Measurements from ENCODE around the gene DEFB112. TPM values are rescaled to one million over a fixed set of nuclear protein-coding genes. Genes with fewer than 3 reads are reported as not detected.

DEFB112 gene
- total RNA-seq, 1 experiment from 2014 or later = not detected

DNA sequence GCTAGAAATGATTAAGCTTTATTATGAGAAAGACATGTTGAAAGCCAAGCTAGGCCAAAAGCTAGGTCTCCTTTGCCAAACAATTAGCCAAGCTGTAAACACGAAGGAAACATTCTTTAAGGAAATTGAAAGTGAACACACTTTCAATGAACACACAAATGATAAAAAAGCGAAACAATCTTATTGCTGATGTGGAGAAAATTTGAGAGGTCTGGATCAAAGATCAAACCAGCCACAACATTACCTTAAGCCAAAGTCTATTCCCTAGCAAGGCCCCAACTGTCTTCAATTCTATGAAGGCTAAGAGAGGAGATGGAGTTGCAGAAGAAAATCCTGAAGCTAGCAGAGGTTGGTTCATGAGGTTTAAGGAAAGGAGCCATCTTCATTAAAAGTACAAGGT, 40.2 kb upstream of the DEFB112 start:
- CTCF ChIA-PET = no interaction called here
- H3K36me3 ChIP-seq (ENCODE audit: control insufficient read depth, insufficient read depth, low read length) = no peaks in the 10 kb centered on the region
- in situ Hi-C loops (cut with HindIII; ENCODE audit: low pct_unique_long_range_greater_than_20kb, low sequenced_read_pairs) = no loop called here
- H3K4me1 ChIP-seq (ENCODE audit: control insufficient read depth, insufficient read depth, low read length) = no peaks in the 10 kb centered on the region
- intact Hi-C loops (cut with micrococcal nuclease; ENCODE audit: unreplicated experiment) = no loop called here
- no peak for TF ChIP-seq SIN3A (IDR thresholded peaks at IDR 0.05; ENCODE audit: borderline replicate concordance, insufficient read depth, low read depth, low read length)
- TF ChIP-seq, protein P1, sequence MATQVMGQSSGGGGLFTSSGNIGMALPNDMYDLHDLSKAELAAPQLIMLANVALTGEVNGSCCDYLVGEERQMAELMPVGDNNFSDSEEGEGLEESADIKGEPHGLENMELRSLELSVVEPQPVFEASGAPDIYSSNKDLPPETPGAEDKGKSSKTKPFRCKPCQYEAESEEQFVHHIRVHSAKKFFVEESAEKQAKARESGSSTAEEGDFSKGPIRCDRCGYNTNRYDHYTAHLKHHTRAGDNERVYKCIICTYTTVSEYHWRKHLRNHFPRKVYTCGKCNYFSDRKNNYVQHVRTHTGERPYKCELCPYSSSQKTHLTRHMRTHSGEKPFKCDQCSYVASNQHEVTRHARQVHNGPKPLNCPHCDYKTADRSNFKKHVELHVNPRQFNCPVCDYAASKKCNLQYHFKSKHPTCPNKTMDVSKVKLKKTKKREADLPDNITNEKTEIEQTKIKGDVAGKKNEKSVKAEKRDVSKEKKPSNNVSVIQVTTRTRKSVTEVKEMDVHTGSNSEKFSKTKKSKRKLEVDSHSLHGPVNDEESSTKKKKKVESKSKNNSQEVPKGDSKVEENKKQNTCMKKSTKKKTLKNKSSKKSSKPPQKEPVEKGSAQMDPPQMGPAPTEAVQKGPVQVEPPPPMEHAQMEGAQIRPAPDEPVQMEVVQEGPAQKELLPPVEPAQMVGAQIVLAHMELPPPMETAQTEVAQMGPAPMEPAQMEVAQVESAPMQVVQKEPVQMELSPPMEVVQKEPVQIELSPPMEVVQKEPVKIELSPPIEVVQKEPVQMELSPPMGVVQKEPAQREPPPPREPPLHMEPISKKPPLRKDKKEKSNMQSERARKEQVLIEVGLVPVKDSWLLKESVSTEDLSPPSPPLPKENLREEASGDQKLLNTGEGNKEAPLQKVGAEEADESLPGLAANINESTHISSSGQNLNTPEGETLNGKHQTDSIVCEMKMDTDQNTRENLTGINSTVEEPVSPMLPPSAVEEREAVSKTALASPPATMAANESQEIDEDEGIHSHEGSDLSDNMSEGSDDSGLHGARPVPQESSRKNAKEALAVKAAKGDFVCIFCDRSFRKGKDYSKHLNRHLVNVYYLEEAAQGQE (IDR thresholded peaks at IDR 0.05; ENCODE audit: insufficient read depth in 1 of 2, low read depth in 2 of 2, low read length in 1 of 2) = no peak
- no peak overlapping the region for H3K4me3 ChIP-seq (ENCODE audit: low read depth in 2 of 2, low read length in 2 of 2)
- H3K27me3 ChIP-seq (ENCODE audit: control insufficient read depth, insufficient read depth, low read length) = no peaks in the 10 kb centered on the region
- BruUV-seq (replicated peaks) = no TSS peak
- ATAC-seq (no peak), DNase-seq (ENCODE audit: low read depth, low spot score) (no peak)
- H3K9me3 ChIP-seq (ENCODE audit: control insufficient read depth, insufficient read depth, low read depth, low read length) = no peaks in the 10 kb centered on the region
- POLR2A ChIA-PET = no interaction called here
- no peak overlapping the region for H3K27ac ChIP-seq (ENCODE audit: low read length)

DNA sequence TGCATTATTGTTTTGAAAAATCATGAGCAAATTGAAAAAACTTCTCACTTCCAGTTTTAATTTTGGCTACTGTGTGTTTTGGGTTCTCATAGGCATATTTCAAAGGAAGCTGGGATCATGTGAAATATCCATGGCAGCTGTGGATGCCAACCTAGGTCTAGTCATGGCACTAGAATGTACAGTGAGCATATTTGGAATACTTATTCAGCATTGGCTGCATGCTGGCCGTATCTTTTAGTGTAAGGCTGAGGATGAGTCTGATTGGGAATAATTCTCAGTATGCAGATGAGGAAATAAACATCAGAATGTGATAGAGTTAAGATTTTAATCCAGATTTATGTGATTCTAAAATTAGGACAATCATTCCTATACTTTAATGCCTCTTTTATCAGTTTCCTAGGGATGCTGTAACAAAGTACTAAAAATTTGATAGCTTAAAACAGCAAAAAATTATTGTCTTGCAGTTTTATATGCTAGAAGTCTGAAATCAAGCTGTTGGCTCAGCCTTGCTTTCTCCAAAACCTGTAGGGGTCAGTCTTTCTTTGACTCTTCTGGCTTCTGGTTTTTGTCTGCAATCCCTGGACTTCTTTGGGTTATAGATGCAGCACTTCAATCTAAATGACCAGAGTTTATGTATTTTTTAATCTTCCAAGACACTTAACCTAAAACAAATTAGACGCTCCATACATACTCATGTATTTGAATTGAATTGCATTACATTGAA, 37.7 kb upstream of the DEFB112 start:
- no TSS peak for BruUV-seq (replicated peaks)
- H3K4me1 ChIP-seq (ENCODE audit: control insufficient read depth, insufficient read depth, low read length) = no peaks in the 10 kb centered on the region
- TF ChIP-seq SIN3A (IDR thresholded peaks at IDR 0.05; ENCODE audit: borderline replicate concordance, insufficient read depth, low read depth, low read length) = no peak
- TF ChIP-seq, protein P2, sequence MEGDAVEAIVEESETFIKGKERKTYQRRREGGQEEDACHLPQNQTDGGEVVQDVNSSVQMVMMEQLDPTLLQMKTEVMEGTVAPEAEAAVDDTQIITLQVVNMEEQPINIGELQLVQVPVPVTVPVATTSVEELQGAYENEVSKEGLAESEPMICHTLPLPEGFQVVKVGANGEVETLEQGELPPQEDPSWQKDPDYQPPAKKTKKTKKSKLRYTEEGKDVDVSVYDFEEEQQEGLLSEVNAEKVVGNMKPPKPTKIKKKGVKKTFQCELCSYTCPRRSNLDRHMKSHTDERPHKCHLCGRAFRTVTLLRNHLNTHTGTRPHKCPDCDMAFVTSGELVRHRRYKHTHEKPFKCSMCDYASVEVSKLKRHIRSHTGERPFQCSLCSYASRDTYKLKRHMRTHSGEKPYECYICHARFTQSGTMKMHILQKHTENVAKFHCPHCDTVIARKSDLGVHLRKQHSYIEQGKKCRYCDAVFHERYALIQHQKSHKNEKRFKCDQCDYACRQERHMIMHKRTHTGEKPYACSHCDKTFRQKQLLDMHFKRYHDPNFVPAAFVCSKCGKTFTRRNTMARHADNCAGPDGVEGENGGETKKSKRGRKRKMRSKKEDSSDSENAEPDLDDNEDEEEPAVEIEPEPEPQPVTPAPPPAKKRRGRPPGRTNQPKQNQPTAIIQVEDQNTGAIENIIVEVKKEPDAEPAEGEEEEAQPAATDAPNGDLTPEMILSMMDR (IDR thresholded peaks at IDR 0.05) = no peak
- TF ChIP-seq TCF7L2 (IDR thresholded peaks at IDR 0.05; ENCODE audit: low read depth, low read length) = no peak
- TF ChIP-seq, protein P1 (IDR thresholded peaks at IDR 0.05; ENCODE audit: insufficient read depth in 1 of 2, low read depth in 2 of 2, low read length in 1 of 2) = no peak
- no peak for TF ChIP-seq POLR2AphosphoS5 (IDR thresholded peaks at IDR 0.05; ENCODE audit: low read depth, low read length)
- H3K27me3 ChIP-seq (ENCODE audit: control insufficient read depth, insufficient read depth, low read length) = no peaks in the 10 kb centered on the region
- in situ Hi-C loops (cut with HindIII; ENCODE audit: low pct_unique_long_range_greater_than_20kb, low sequenced_read_pairs) (no loop called here), intact Hi-C loops (cut with micrococcal nuclease; ENCODE audit: unreplicated experiment) (no loop called here)
- ATAC-seq (no peak), DNase-seq (ENCODE audit: low read depth, low spot score) (no peak)
- CTCF ChIA-PET = no interaction called here
- no peak overlapping the region for H3K4me3 ChIP-seq (ENCODE audit: low read depth in 2 of 2, low read length in 2 of 2)
- no peaks in the 10 kb centered on the region for H3K36me3 ChIP-seq (ENCODE audit: control insufficient read depth, insufficient read depth, low read length)
- POLR2A ChIA-PET = no interaction called here
- no peak overlapping the region for H3K27ac ChIP-seq (ENCODE audit: low read length)
- no peaks in the 10 kb centered on the region for H3K9me3 ChIP-seq (ENCODE audit: control insufficient read depth, insufficient read depth, low read depth, low read length)
